ENCODE results near the gene ID3. TPM values are rescaled to one million over a fixed set of nuclear protein-coding genes. Genes with fewer than 3 reads are reported as not detected.

The ID3 gene
- total RNA-seq, 1 experiment from 2014 or later, result 119 TPM

DNA sequence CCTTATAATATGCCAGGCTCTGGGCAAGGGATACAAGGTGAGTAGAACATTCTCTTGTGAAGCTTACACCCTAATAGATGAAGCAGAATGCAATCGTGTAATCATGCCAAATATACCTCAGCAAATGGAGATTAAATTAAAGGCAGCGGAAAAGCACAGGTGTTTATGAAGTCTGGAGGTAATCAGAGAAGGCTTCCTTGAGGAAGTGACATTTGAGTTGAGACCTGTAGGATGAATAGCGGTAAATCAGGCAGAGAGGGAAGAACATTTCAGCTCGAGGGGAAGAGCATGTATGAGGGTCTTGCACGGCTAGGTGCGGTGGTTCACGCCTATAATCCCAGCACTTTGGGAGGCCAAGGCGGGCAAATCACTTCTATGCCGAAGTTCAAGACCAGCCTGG, 41.7 kb downstream of the ID3 start:
- Histone ChIP-seq H2AFZ (ENCODE audit: low read length) (no peak overlapping the region), H3K9me3 (ENCODE audit: control insufficient read depth, low read depth, low read length) (no peaks in the 10 kb centered on the region), H2BK20ac (ENCODE audit: low read depth, low read length, poor library complexity, severe bottlenecking) (no peak overlapping the region), H3K18ac (ENCODE audit: insufficient read length, low read depth, low read length) (no peak overlapping the region), H2BK12ac (ENCODE audit: insufficient read length, low read depth, low read length) (no peak overlapping the region), H3K27ac (ENCODE audit: insufficient read length, low read depth, low read length) (no peak overlapping the region), H3K56ac (ENCODE audit: insufficient read length, low read depth, low read length) (no peak overlapping the region), H3K79me2 (ENCODE audit: insufficient read depth, low read length) (no peaks in the 10 kb centered on the region), H4K91ac (ENCODE audit: insufficient read length, low read depth, low read length) (no peak overlapping the region), H3K4ac (ENCODE audit: low read depth, low read length) (no peak overlapping the region), H2BK120ac (ENCODE audit: low read depth, low read length, poor library complexity, severe bottlenecking) (no peak overlapping the region), H3K27me3 (ENCODE audit: insufficient read depth, low read length) (no peaks in the 10 kb centered on the region), H2BK5ac (ENCODE audit: insufficient read length, low read length) (no peak overlapping the region), H3K9ac (ENCODE audit: extremely low read depth, insufficient read length, low read length) (no peak overlapping the region), H3K4me1 (ENCODE audit: insufficient read depth, low read length) (no peaks in the 10 kb centered on the region), H3K23ac (ENCODE audit: insufficient read length, low read depth, low read length) (no peak overlapping the region), H4K20me1 (ENCODE audit: control insufficient read depth, insufficient read depth, insufficient read length) (no peaks in the 10 kb centered on the region), H3K23me2 (ENCODE audit: insufficient read length, low read depth, low read length, poor library complexity, severe bottlenecking) (no peaks in the 10 kb centered on the region), H4K5ac (ENCODE audit: insufficient read length, low read depth, low read length) (no peak overlapping the region), H2AK5ac (ENCODE audit: insufficient read length, low read length) (no peak overlapping the region), H2BK15ac (ENCODE audit: low read depth, low read length) (no peak overlapping the region), H3T11ph (ENCODE audit: low read length) (no peak overlapping the region), H3K79me1 (ENCODE audit: insufficient read depth, low read depth, low read length, poor library complexity, severe bottlenecking) (no peaks in the 10 kb centered on the region), H4K8ac (replicated peaks; ENCODE audit: insufficient read length, low read depth, low read length) (no peak overlapping the region), H3K4me2 (ENCODE audit: insufficient read depth, insufficient read length, low read length) (no peak overlapping the region), H3K14ac (ENCODE audit: insufficient read depth, low read length) (no peak overlapping the region)
- peaks cover 17 to 41% (median 37%) of the 10 kb centered on the region in 3 experiments; a peak in 6 of 7 replicates for H3K36me3 Mint-ChIP-seq (ENCODE audit: insufficient read depth in 1 of 3, low read depth in 3 of 3)
- no peak overlapping the region for H3K27ac Mint-ChIP-seq
- H3K4me1 Mint-ChIP-seq, result no peaks in the 10 kb centered on the region
- H3K9me3 Mint-ChIP-seq, result no peaks in the 10 kb centered on the region
- H3K4me3 Mint-ChIP-seq, result no peak overlapping the region
- no CpG with 5 or more reads among the region's 9 CpGs for WGBS (ENCODE audit: extremely low coverage, insufficient read length, low lambda C conversion rate)
- TF ChIP-seq, protein P1, sequence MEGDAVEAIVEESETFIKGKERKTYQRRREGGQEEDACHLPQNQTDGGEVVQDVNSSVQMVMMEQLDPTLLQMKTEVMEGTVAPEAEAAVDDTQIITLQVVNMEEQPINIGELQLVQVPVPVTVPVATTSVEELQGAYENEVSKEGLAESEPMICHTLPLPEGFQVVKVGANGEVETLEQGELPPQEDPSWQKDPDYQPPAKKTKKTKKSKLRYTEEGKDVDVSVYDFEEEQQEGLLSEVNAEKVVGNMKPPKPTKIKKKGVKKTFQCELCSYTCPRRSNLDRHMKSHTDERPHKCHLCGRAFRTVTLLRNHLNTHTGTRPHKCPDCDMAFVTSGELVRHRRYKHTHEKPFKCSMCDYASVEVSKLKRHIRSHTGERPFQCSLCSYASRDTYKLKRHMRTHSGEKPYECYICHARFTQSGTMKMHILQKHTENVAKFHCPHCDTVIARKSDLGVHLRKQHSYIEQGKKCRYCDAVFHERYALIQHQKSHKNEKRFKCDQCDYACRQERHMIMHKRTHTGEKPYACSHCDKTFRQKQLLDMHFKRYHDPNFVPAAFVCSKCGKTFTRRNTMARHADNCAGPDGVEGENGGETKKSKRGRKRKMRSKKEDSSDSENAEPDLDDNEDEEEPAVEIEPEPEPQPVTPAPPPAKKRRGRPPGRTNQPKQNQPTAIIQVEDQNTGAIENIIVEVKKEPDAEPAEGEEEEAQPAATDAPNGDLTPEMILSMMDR (conservative IDR thresholded peaks at IDR 0.05), result no peak
- H3K27me3 Mint-ChIP-seq (ENCODE audit: low read depth), result no peaks in the 10 kb centered on the region; the same call in 1 of the 2 replicates
- DNase-seq, result no peak
